ENCODE results near the gene COL4A5.
A peak's percentile ranks its signal among the peaks of the same experiment; 100 is the strongest.
"Not testable (repeated sequence)": the region's sequence is repeated elsewhere in the genome, so short reads cannot be mapped to it uniquely, and the experiment has no call there.

Gene COL4A5

GRCh38 chrX:108439426-108439942, at the start of gene COL4A5:
Gene COL4A5 (plus strand): TSS chrX:108439838. CDS start chrX:108440126, 288 bp downstream.
- H3K9me3 ChIP-seq (ENCODE audit: control insufficient read depth in 1 of 2, low read length in 2 of 2), result no peaks in the 10 kb centered on the region
- peak within 1 kb of the TSS; percentile 58 to 67 for H3K4me3 ChIP-seq (ENCODE audit: low read depth in 1 of 2, low read length in 2 of 2)
- no peak within 1 kb of the TSS for H3K27ac ChIP-seq (ENCODE audit: low read depth, low read length)
- H3K4me1 ChIP-seq (ENCODE audit: control insufficient read depth in 1 of 2, insufficient read depth in 2 of 2, low read length in 2 of 2), result no peaks in the 10 kb centered on the region
- peaks cover 4 to 5% of the 10 kb centered on the region in 2 donors for H3K27me3 ChIP-seq (ENCODE audit: control insufficient read depth in 1 of 2, insufficient read depth in 2 of 2, low read length in 2 of 2)
- H3K9ac ChIP-seq (ENCODE audit: low read depth in 1 of 2, low read length in 2 of 2), result no peak within 1 kb of the TSS
- H3K36me3 ChIP-seq (ENCODE audit: control insufficient read depth in 1 of 2, insufficient read depth in 2 of 2, low read length in 2 of 2), result no peaks in the 10 kb centered on the region

GRCh38 chrX:108390976-108391717, 48.5 kb upstream of the COL4A5 start:
- not testable (repeated sequence) for H3K27ac ChIP-seq (ENCODE audit: low read depth, low read length); H3K9me3 ChIP-seq (ENCODE audit: control insufficient read depth in 1 of 2, low read length in 2 of 2); H3K27me3 ChIP-seq (ENCODE audit: control insufficient read depth in 1 of 2, insufficient read depth in 2 of 2, low read length in 2 of 2); H3K4me3 ChIP-seq (ENCODE audit: low read depth in 1 of 2, low read length in 2 of 2); H3K36me3 ChIP-seq (ENCODE audit: control insufficient read depth in 1 of 2, insufficient read depth in 2 of 2, low read length in 2 of 2); H3K4me1 ChIP-seq (ENCODE audit: control insufficient read depth in 1 of 2, insufficient read depth in 2 of 2, low read length in 2 of 2); H3K9ac ChIP-seq (ENCODE audit: low read depth in 1 of 2, low read length in 2 of 2)

- Histone ChIP-seq H3K9me3 (ENCODE audit: control insufficient read depth in 1 of 2, low read length in 2 of 2) (no peaks in the 10 kb centered on the region), H3K27me3 (ENCODE audit: control insufficient read depth in 1 of 2, insufficient read depth in 2 of 2, low read length in 2 of 2) (no peaks in the 10 kb centered on the region), H3K36me3 (ENCODE audit: control insufficient read depth in 1 of 2, insufficient read depth in 2 of 2, low read length in 2 of 2) (no peaks in the 10 kb centered on the region), H3K4me3 (ENCODE audit: low read depth in 1 of 2, low read length in 2 of 2) (no peak overlapping the region), H3K9ac (ENCODE audit: low read depth in 1 of 2, low read length in 2 of 2) (no peak overlapping the region), H3K4me1 (ENCODE audit: control insufficient read depth in 1 of 2, insufficient read depth in 2 of 2, low read length in 2 of 2) (no peaks in the 10 kb centered on the region), H3K27ac (ENCODE audit: low read depth, low read length) (no peak overlapping the region)
These were observed 43.3 kb upstream of the COL4A5 start for GRCh38 chrX:108396188-108396891.

GRCh38 chrX:108396986-108397385, 42.7 kb upstream of the COL4A5 start:
- no peak overlapping the region for H3K27ac ChIP-seq (ENCODE audit: low read depth, low read length)
- H3K4me3 ChIP-seq (ENCODE audit: low read depth in 1 of 2, low read length in 2 of 2), result no peak overlapping the region
- no peaks in the 10 kb centered on the region for H3K4me1 ChIP-seq (ENCODE audit: control insufficient read depth in 1 of 2, insufficient read depth in 2 of 2, low read length in 2 of 2)
- no peaks in the 10 kb centered on the region for H3K9me3 ChIP-seq (ENCODE audit: control insufficient read depth in 1 of 2, low read length in 2 of 2)
- no peaks in the 10 kb centered on the region for H3K36me3 ChIP-seq (ENCODE audit: control insufficient read depth in 1 of 2, insufficient read depth in 2 of 2, low read length in 2 of 2)
- no peak overlapping the region for H3K9ac ChIP-seq (ENCODE audit: low read depth in 1 of 2, low read length in 2 of 2)
- no peaks in the 10 kb centered on the region for H3K27me3 ChIP-seq (ENCODE audit: control insufficient read depth in 1 of 2, insufficient read depth in 2 of 2, low read length in 2 of 2)

GRCh38 chrX:108397627-108398391, 41.8 kb upstream of the COL4A5 start:
- no peak overlapping the region for H3K4me3 ChIP-seq (ENCODE audit: low read depth in 1 of 2, low read length in 2 of 2)
- no peaks in the 10 kb centered on the region for H3K36me3 ChIP-seq (ENCODE audit: control insufficient read depth in 1 of 2, insufficient read depth in 2 of 2, low read length in 2 of 2)
- no peak overlapping the region for H3K27ac ChIP-seq (ENCODE audit: low read depth, low read length)
- H3K4me1 ChIP-seq (ENCODE audit: control insufficient read depth in 1 of 2, insufficient read depth in 2 of 2, low read length in 2 of 2), result no peaks in the 10 kb centered on the region
- H3K9ac ChIP-seq (ENCODE audit: low read depth in 1 of 2, low read length in 2 of 2), result no peak overlapping the region
- H3K9me3 ChIP-seq (ENCODE audit: control insufficient read depth in 1 of 2, low read length in 2 of 2), result no peaks in the 10 kb centered on the region
- H3K27me3 ChIP-seq (ENCODE audit: control insufficient read depth in 1 of 2, insufficient read depth in 2 of 2, low read length in 2 of 2), result no peaks in the 10 kb centered on the region

- Histone ChIP-seq H3K9ac (ENCODE audit: low read depth in 1 of 2, low read length in 2 of 2) (no peak overlapping the region), H3K4me3 (ENCODE audit: low read depth in 1 of 2, low read length in 2 of 2) (no peak overlapping the region), H3K27ac (ENCODE audit: low read depth, low read length) (no peak overlapping the region), H3K27me3 (ENCODE audit: control insufficient read depth in 1 of 2, insufficient read depth in 2 of 2, low read length in 2 of 2) (no peaks in the 10 kb centered on the region), H3K9me3 (ENCODE audit: control insufficient read depth in 1 of 2, low read length in 2 of 2) (no peaks in the 10 kb centered on the region), H3K4me1 (ENCODE audit: control insufficient read depth in 1 of 2, insufficient read depth in 2 of 2, low read length in 2 of 2) (no peaks in the 10 kb centered on the region), H3K36me3 (ENCODE audit: control insufficient read depth in 1 of 2, insufficient read depth in 2 of 2, low read length in 2 of 2) (no peaks in the 10 kb centered on the region)
These were observed 40.0 kb upstream of the COL4A5 start for GRCh38 chrX:108399418-108400165.

GRCh38 chrX:108412783-108413182, 26.9 kb upstream of the COL4A5 start:
- Histone ChIP-seq H3K4me1 (ENCODE audit: control insufficient read depth in 1 of 2, insufficient read depth in 2 of 2, low read length in 2 of 2) (no peaks in the 10 kb centered on the region), H3K9me3 (ENCODE audit: control insufficient read depth in 1 of 2, low read length in 2 of 2) (no peaks in the 10 kb centered on the region), H3K4me3 (ENCODE audit: low read depth in 1 of 2, low read length in 2 of 2) (no peak overlapping the region), H3K9ac (ENCODE audit: low read depth in 1 of 2, low read length in 2 of 2) (no peak overlapping the region), H3K36me3 (ENCODE audit: control insufficient read depth in 1 of 2, insufficient read depth in 2 of 2, low read length in 2 of 2) (no peaks in the 10 kb centered on the region), H3K27ac (ENCODE audit: low read depth, low read length) (no peak overlapping the region), H3K27me3 (ENCODE audit: control insufficient read depth in 1 of 2, insufficient read depth in 2 of 2, low read length in 2 of 2) (no peaks in the 10 kb centered on the region)

- Histone ChIP-seq H3K9ac (ENCODE audit: low read depth in 1 of 2, low read length in 2 of 2) (no peak overlapping the region), H3K36me3 (ENCODE audit: control insufficient read depth in 1 of 2, insufficient read depth in 2 of 2, low read length in 2 of 2) (no peaks in the 10 kb centered on the region), H3K9me3 (ENCODE audit: control insufficient read depth in 1 of 2, low read length in 2 of 2) (no peaks in the 10 kb centered on the region), H3K27me3 (ENCODE audit: control insufficient read depth in 1 of 2, insufficient read depth in 2 of 2, low read length in 2 of 2) (no peaks in the 10 kb centered on the region), H3K4me3 (ENCODE audit: low read depth in 1 of 2, low read length in 2 of 2) (no peak overlapping the region), H3K4me1 (ENCODE audit: control insufficient read depth in 1 of 2, insufficient read depth in 2 of 2, low read length in 2 of 2) (no peaks in the 10 kb centered on the region), H3K27ac (ENCODE audit: low read depth, low read length) (no peak overlapping the region)
These were observed 24.5 kb upstream of the COL4A5 start for GRCh38 chrX:108415146-108415545.

- Histone ChIP-seq H3K36me3 (ENCODE audit: control insufficient read depth in 1 of 2, insufficient read depth in 2 of 2, low read length in 2 of 2) (no peaks in the 10 kb centered on the region), H3K4me3 (ENCODE audit: low read depth in 1 of 2, low read length in 2 of 2) (no peak overlapping the region), H3K9me3 (ENCODE audit: control insufficient read depth in 1 of 2, low read length in 2 of 2) (no peaks in the 10 kb centered on the region), H3K27me3 (ENCODE audit: control insufficient read depth in 1 of 2, insufficient read depth in 2 of 2, low read length in 2 of 2) (no peaks in the 10 kb centered on the region), H3K27ac (ENCODE audit: low read depth, low read length) (no peak overlapping the region), H3K9ac (ENCODE audit: low read depth in 1 of 2, low read length in 2 of 2) (no peak overlapping the region), H3K4me1 (ENCODE audit: control insufficient read depth in 1 of 2, insufficient read depth in 2 of 2, low read length in 2 of 2) (no peaks in the 10 kb centered on the region)
These were observed 23.7 kb upstream of the COL4A5 start for GRCh38 chrX:108415891-108416290.

All from duodenal mucosa (tissue), 2 donors.